Activated T-cell treated with anti-CD3 and anti-CD28 coated beads, Interleukin-2, amount 50 U/mL, for 72 hours (primary cell): ENCODE results near the gene WBP4. TPM values are rescaled to one million over a fixed set of nuclear protein-coding genes. Genes with fewer than 3 reads are reported as not detected.
"Not testable (repeated sequence)": the region's sequence is repeated elsewhere in the genome, so short reads cannot be mapped to it uniquely, and the experiment has no call there.

ENCODE experiments used
- ATAC-seq, 2 donors: fragments of 150-1000 bp; cut with Tn5 transposase; replicated peaks in 1 of 2; 2 replicates each; pipeline ENCODE4 v1.10.0; 2021; ENCODE audit warnings: moderate library complexity in 2 of 2, mild to moderate bottlenecking in 1 of 2
- DNase-seq, 2 donors: peaks; one replicate each; pipeline ENCODE4 v3.0.0; 2021 to 2022; ENCODE audit warnings: mixed read lengths in 1 of 2
- H3K27ac Mint-ChIP-seq: one replicate; pipeline ENCODE4 v1.8.0; 2022; ENCODE audit warnings: mild to moderate bottlenecking, moderate library complexity, mixed read lengths
- H3K27me3 Mint-ChIP-seq: one replicate; pipeline ENCODE4 v1.8.0; 2022; ENCODE audit warnings: low read depth, mixed read lengths
- H3K36me3 Mint-ChIP-seq, 2 donors: one replicate each; pipeline ENCODE4 v1.8.0; 2022; ENCODE audit warnings: mixed read lengths in 2 of 2, mild to moderate bottlenecking in 1 of 2; ENCODE audit not compliant: insufficient read depth in 2 of 2
- H3K4me1 Mint-ChIP-seq: one replicate; pipeline ENCODE4 v1.8.0; 2022; ENCODE audit warnings: low read depth, mixed read lengths
- H3K4me3 Mint-ChIP-seq, 2 donors: one replicate each; pipeline ENCODE4 v1.8.0; 2022; ENCODE audit warnings: mild to moderate bottlenecking in 2 of 2, mixed read lengths in 2 of 2, moderate library complexity in 2 of 2
- H3K9me3 Mint-ChIP-seq, 2 donors: one replicate each; pipeline ENCODE4 v1.8.0; 2022; ENCODE audit warnings: mixed read lengths in 2 of 2
- total RNA-seq, 2 donors: library from RNA; stranded (reverse); gene quantifications; one replicate each; pipeline ENCODE4 v1.2.3, GENCODE V29; 2022

WBP4 gene
- total RNA-seq, 2 donors from 2014 or later: 9.9 to 12.1 TPM

- H3K4me1 Mint-ChIP-seq: peaks cover 40% of the 10 kb centered on the region
- DNase-seq: no peak
- no peaks in the 10 kb centered on the region for H3K27me3 Mint-ChIP-seq
- H3K9me3 Mint-ChIP-seq: no peaks in the 10 kb centered on the region
- no peak overlapping the region for H3K27ac Mint-ChIP-seq
- H3K4me3 Mint-ChIP-seq: no peak overlapping the region
- peak; percentile 38 to 40 for ATAC-seq
- H3K36me3 Mint-ChIP-seq: no peaks in the 10 kb centered on the region
Observed at GRCh38 chr13:41029629-41030028, 31.7 kb upstream of the WBP4 start.

GRCh38 chr13:41032691-41033376 lies 28.5 kb upstream of the WBP4 start:
- H3K4me3 Mint-ChIP-seq: no peak overlapping the region
- DNase-seq (no peak), ATAC-seq (peak; percentile 73 to 87)
- H3K27me3 Mint-ChIP-seq: no peaks in the 10 kb centered on the region
- H3K36me3 Mint-ChIP-seq: no peaks in the 10 kb centered on the region
- peaks cover 39% of the 10 kb centered on the region for H3K4me1 Mint-ChIP-seq
- no peaks in the 10 kb centered on the region for H3K9me3 Mint-ChIP-seq
- peak overlapping the region; percentile 46 for H3K27ac Mint-ChIP-seq

DNA sequence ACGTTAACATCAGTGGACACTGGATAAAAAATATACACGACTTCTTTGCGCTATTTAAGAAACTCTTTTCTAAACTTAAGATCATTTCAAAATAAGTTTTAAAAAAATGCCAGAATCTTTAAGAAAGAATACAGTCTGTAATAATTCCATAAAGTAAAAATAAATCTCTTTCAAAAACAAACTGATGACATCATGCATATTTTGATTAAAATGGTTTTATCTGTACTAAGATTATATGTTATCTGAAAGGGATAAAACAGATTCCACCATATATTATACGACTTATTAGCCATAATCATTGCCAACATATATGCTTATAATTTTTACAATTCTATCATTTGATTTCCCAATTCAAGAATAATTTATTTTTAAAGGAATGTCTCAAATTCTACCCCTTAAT lies 26.9 kb upstream of the WBP4 start:
- no peak overlapping the region for H3K4me3 Mint-ChIP-seq
- H3K27ac Mint-ChIP-seq: no peak overlapping the region
- H3K27me3 Mint-ChIP-seq: no peaks in the 10 kb centered on the region
- H3K9me3 Mint-ChIP-seq: no peaks in the 10 kb centered on the region
- H3K4me1 Mint-ChIP-seq: peaks cover 39% of the 10 kb centered on the region
- no peaks in the 10 kb centered on the region for H3K36me3 Mint-ChIP-seq
- ATAC-seq (no peak), DNase-seq (no peak)

DNA sequence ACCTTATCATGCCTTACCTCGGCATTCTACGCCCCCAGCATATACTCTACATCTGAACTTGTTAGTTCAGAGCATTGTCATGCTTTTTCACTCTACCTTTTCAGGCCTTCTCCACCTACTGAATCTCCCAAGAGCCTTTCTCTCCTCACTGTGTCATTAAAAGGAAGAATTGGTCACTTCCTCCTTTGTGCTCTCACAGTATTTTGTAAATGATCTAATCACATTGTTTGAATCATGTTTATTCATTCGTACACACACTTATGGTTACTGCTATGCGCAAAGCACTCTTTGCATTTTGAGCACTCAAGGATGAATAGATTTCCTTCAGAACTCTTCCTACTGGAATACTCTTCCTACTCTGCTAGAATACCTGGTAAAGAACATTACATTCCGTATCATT lies 26.4 kb upstream of the WBP4 start:
- H3K36me3 Mint-ChIP-seq: no peaks in the 10 kb centered on the region
- H3K9me3 Mint-ChIP-seq: no peaks in the 10 kb centered on the region
- peaks cover 43% of the 10 kb centered on the region for H3K4me1 Mint-ChIP-seq
- H3K27ac Mint-ChIP-seq: no peak overlapping the region
- no peaks in the 10 kb centered on the region for H3K27me3 Mint-ChIP-seq
- no peak overlapping the region for H3K4me3 Mint-ChIP-seq
- ATAC-seq: peak in 1 of 2 donors; percentile 45
- DNase-seq: no peak

GRCh38 chr13:41036557-41036956 lies 24.8 kb upstream of the WBP4 start:
- not testable (repeated sequence) for H3K27me3 Mint-ChIP-seq, ATAC-seq, H3K9me3 Mint-ChIP-seq, DNase-seq, H3K36me3 Mint-ChIP-seq, H3K4me3 Mint-ChIP-seq, H3K27ac Mint-ChIP-seq
- H3K4me1 Mint-ChIP-seq: peaks cover 48% of the 10 kb centered on the region

- Mint-ChIP-seq H3K9me3 (peaks cover 0 to 2% of the 10 kb centered on the region in 2 donors), H3K4me1 (peaks cover 29% of the 10 kb centered on the region), H3K4me3 (no peak overlapping the region), H3K27me3 (no peaks in the 10 kb centered on the region), H3K36me3 (peaks cover 0 to 7% of the 10 kb centered on the region in 2 donors), H3K27ac (no peak overlapping the region)
- DNase-seq: no peak
- no peak for ATAC-seq
Observed at GRCh38 chr13:41039746-41040145, 21.6 kb upstream of the WBP4 start.

DNA sequence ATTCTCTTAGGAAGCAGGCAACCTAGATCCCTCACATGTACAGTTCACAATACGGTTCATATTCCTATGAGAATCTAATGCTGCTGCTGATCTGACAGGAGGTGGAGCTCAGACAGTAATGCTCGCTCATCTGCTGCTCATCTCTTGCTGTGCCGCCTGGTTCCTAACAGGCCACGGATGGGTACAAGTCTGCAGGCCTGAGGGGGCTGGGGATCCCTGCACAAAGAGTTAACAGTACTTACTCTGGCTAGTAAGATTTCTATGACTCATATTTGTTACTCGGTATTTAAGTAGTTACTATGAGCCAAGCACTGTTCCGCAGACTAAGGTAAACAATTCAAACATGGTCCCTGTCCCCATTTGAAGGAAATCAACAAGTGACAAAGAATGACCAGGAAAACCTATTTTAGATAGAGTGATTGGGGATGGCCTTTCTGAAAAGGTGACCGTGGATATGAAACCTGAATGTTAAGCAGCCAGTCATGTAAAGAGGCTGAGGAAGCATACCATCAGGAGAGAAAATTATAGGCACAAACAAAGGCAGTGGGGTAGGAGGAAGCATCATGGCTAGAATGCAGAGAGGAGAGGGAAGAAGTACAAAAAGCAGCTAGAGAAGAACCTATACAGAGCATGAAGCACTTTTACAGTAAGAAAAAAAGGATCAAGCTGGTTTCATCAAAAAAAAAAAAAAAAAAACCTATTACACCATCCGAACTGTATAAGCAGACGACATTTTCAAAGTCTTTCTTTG lies 20.6 kb upstream of the WBP4 start:
- Mint-ChIP-seq H3K27ac (peak overlapping the region; percentile 39), H3K4me3 (no peak overlapping the region), H3K9me3 (peaks cover 4 to 5% of the 10 kb centered on the region in 2 donors), H3K36me3 (peaks cover 3 to 14% of the 10 kb centered on the region in 2 donors), H3K4me1 (peaks cover 23% of the 10 kb centered on the region), H3K27me3 (no peaks in the 10 kb centered on the region)
- ATAC-seq (peak; percentile 35 to 36), DNase-seq (no peak)

- Mint-ChIP-seq H3K36me3 (peaks cover 5 to 19% of the 10 kb centered on the region in 2 donors), H3K4me1 (peaks cover 23% of the 10 kb centered on the region)
- H3K9me3 Mint-ChIP-seq, H3K27me3 Mint-ChIP-seq, H3K27ac Mint-ChIP-seq, ATAC-seq, H3K4me3 Mint-ChIP-seq, DNase-seq: not testable (repeated sequence)
Observed at GRCh38 chr13:41042419-41042818, 18.9 kb upstream of the WBP4 start.

DNA sequence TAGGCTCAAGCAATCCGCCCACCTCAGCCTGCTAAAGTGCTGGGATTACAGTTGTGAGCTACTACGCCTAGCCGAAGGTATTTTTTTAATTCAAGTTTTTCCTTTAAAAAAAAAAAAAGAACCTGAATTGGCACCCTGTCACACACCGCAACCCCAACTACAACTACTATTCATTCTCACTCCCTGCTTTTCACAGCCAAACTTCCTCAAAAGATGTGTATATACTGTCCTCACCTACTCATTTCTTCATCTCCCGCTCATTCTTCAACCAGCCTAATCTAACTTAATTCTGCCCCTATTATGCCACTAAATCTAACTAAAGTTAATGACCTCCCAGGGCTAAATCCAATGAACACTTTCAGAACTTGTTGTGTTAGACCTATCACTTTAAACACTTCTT lies 12.7 kb upstream of the WBP4 start:
- DNase-seq (no peak), ATAC-seq (no peak)
- Mint-ChIP-seq H3K36me3 (peaks cover 10 to 30% of the 10 kb centered on the region in 2 donors), H3K27ac (peak overlapping the region; percentile 1), H3K4me1 (peaks cover 38% of the 10 kb centered on the region), H3K4me3 (no peak overlapping the region), H3K9me3 (peaks cover 5 to 10% of the 10 kb centered on the region in 2 donors), H3K27me3 (no peaks in the 10 kb centered on the region)

DNA sequence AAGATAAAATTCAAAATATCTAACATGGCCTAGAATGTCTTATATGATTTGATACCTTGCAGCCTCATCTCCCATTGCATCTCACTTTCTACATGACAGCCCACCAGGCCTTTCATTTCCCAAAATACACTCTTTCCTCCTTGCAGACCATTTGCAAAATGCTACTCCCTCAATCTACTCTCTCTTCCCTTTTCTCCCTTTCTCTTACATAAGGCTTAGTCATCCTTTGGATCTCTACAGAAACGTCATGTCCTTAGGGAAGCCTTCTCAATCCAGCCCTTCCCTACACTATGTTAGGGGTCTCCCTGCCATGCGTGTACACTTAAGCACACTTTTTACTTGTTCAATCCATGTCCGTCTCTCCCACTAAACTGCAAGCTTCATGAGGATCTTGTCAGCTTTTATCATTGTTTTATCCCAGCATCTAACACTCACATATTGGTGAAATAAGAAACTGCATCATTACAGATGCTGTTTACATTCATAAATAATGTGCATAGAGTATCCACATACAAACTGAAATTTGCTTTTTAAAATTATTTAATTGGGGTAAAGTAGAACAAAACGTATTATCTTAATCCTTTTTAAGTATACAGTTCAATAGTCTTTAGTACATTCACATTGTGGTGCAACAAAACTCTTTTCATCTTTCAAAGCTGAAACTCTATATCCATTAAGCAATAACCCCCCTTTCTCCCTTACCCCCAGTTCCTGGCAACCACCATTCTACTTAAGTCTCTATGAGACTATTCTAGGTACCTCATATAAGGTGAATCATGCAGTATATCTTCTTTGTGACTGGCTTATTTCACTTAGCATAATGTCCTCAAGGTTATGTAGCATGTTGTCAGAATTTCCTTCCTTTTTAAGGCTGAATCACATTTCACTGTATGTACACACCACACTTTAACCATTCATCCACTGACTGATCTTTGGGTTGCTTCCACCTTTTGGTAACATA lies 11.5 kb upstream of the WBP4 start:
- Mint-ChIP-seq H3K27ac (no peak overlapping the region), H3K9me3 (peaks cover 5 to 10% of the 10 kb centered on the region in 2 donors), H3K36me3 (peaks cover 10 to 24% of the 10 kb centered on the region in 2 donors), H3K4me1 (peaks cover 45% of the 10 kb centered on the region), H3K4me3 (no peak overlapping the region), H3K27me3 (no peaks in the 10 kb centered on the region)
- peak; percentile 95 to 97 for ATAC-seq
- DNase-seq: no peak

DNA sequence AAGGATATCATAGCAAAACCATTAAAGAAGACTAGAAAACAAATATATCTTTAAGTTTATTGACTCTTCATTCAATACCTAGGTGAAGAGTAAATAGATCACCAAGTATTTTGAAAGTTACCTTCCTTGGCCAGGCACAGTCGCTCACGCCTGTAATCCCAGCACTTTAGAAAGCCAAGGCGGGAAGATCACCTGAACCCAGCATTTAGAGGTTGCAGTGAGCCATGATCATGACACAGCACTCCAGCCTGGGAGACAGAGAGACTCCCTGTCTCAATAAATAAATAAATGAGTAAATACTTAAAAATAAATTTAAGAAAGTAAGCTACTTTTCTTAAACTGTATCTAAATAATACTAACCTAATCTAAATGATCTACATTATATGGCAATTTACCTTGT lies 8.9 kb upstream of the WBP4 start:
- no peak overlapping the region for H3K4me3 Mint-ChIP-seq
- no peaks in the 10 kb centered on the region for H3K27me3 Mint-ChIP-seq
- H3K4me1 Mint-ChIP-seq: peaks cover 63% of the 10 kb centered on the region
- H3K27ac Mint-ChIP-seq: no peak overlapping the region
- H3K9me3 Mint-ChIP-seq: peaks cover 2 to 7% of the 10 kb centered on the region in 2 donors
- no peak for ATAC-seq
- peaks cover 5 to 12% of the 10 kb centered on the region in 2 donors for H3K36me3 Mint-ChIP-seq
- DNase-seq: no peak

- DNase-seq: no peak
- Mint-ChIP-seq H3K4me1 (peaks cover 70% of the 10 kb centered on the region), H3K27ac (no peak overlapping the region), H3K9me3 (peaks cover 2 to 7% of the 10 kb centered on the region in 2 donors), H3K27me3 (no peaks in the 10 kb centered on the region), H3K4me3 (peak overlapping the region in 1 of 2 donors; percentile 28), H3K36me3 (peaks cover 5 to 12% of the 10 kb centered on the region in 2 donors)
- no peak for ATAC-seq
Observed at GRCh38 chr13:41053384-41053826, 7.9 kb upstream of the WBP4 start.
